ENCODE measurements around the gene CHN2.

Gene CHN2

DNA sequence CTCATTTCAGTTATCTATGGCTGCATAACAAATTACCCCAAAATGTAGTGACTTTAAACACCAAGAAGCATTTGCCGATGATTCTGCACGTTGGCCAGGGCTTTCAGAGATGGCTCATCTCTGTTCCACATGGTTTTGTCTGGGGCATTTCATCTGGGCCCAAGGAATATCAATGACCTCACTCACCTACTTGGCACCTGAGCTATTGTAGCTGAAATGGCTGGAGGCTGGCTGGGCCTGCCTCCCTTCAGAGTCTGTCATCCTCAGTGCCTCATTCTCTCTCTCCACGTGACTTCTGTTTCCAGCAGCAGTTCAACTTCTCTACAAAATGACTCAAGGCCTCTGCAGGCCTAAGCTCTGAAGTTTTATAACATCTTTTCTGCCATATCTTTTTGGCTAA is 249.7 kb downstream of the CHN2 start:
- FAIRE-seq: no peak

DNA sequence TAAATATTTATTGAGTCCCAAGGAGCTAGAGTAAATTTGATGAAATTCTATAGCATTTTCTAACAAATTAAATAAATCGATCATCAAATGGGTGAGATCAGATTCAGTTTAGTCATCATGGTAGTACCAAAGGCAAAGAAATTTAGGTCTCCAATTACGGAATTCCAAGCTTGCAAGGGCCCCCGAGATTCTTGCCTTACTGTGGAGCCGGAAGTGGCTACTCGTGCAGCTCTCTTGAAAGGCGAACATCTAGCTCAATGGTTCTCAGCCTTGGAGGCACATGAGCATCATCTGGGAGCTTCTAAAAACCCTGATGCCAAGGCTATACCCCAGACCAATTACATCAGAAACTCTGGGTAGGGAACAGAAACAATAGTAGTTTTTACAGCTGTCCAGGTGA is 251.2 kb downstream of the CHN2 start:
- FAIRE-seq: no peak

DNA sequence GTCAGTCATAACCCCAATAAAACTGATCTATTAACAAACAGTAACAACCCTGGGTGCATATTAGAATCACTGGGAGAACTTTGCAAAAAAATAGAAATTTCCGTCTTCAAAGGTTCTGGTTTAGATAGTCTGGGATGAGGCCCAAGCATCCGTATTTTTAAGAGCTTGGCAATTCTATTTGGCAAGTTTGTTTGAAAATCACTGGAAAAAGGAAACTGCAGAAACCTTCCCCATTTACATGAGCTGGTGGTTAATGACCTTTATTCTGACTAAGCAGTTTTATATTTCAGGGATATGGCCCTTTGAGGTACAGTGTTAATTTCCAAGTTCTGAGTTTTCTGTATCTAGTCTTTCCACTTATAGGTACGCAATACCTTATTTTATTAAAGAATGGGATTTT is 253.3 kb downstream of the CHN2 start:
- no peak for FAIRE-seq

DNA sequence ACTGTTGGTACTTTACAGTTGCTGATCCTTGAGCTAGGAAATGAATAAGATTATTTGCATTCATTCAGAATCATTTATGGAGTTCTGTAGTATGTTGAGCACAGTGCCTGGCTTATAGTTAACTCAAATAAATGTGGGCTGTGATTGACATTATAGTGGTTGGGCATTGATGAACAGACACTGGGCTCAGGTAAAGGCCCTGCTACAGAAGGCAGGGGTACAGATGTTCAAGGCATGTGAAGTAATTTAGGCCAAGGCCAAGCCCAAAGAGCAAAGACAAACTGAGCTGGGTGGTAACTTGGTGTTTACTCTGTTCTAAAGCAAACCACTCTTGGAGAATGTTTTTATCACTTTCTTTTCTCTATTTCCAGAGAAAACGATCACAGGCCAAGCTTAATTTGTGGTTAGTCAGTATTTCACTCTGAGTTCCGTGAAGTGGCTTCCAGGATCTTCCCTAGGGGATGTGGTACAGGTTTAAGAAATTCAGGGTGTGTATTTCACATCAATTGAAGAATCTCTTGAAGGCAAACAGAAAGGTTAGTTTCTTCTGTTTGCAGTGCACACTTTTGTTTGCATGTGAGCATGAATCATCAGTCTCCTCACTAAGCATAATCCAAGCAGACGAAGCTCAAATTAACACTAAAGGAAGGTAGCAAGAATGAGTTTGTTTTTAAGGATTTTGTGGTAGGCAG is 255.1 kb downstream of the CHN2 start:
- no peak for FAIRE-seq

DNA sequence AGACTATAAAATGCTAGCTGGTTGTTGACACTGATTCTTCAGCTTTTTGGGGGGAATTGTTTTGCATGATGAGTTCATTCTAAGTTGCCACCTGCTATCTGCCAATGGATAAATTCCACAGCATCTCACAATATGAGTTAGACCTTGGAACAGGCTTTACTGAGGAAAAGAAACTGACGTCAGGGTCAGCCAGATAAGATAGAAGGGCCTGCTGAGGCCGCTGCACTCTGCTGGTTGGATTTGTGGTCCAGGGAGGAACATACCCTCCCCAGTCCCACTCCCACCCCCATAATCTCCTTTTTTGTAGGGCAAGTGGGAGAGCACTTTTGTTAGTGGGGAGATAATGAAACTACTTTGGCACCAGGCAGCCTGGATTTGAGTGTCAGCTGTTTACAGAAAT is 258.4 kb downstream of the CHN2 start:
- FAIRE-seq: no peak

DNA sequence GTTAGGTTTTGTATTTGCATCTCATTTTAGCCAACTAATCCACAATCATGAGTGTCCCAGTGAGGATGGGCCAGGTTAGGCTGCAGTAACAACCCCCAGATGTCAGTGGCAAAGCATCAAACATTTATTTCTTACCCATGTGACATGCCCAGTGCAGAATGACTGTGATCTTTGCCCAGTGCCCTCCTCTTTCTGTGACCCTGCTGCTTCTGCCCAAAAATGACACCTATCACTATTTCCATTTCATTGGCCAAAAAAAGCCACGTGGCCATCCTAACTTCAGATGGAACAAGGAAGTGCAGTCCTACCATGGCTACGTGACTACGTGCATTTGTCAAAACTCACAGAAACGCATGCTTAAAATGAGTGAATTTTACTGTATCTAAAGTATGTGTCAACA is 259.9 kb downstream of the CHN2 start:
- FAIRE-seq: no peak

DNA sequence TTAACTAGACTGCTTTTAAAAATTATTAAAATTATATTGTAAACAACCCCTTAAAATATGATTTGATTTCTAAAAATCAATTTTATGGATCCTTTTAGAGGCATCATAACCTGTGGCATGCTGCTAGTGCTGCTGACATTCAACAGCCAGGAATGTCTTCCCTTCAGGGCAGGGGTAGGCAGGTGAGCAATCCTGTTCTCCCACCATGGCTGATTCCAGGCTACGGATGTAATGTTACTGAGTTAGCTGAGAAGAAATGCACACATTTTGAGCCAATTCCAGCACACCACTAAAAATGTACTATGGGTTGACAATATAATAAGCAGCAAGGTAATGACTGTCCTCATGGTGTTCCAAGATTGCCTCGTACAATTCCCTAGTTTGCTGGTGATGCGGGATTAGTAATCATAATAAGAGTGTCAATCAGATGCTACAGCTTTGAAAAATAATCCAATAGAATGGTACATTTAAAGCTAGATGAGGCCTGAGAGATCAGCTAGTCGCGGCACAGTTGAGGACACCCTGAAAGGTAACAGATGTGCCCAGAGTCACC is 260.4 kb downstream of the CHN2 start:
- no peak for FAIRE-seq

DNA sequence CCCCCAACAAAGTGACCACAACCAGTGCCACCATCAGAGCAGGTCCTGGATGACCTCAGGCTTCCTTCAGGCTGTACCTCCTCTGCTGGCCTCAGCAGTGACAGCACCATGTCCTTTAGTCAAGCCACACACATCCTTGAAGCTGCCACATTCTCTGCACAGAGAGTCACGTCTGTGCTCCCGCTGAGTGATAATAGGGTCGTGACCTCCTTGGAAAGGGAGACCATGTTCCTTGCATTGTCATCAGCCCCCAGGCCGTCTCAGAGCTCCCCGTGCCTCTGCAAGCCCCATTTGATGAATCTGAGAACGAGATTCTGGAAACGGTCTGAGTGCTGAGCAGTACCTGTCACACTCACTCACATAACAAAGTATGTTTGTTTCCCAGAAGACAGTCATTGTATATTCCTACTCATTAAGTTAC is 262.6 kb downstream of the CHN2 start:
- FAIRE-seq: no peak

DNA sequence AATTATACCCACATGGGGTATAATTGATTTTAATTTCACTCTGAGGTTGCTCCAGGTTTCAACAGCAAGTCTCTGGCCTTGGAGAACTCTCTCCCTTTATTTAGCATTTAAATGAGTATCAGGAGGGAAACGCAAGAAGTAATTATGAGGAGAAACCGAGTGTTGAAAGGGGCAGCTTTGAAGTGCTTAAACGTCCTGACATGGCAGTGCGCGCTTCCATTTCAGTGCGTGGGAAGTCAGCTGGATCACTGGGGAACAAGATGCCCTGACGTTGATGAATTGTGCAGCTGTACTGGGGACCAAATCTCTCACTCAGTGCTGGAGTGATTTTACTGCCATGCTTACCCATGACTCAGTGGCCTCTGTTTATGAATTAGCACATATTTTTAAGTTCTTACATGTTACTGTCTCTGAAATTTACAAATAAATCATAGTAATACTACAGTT is 263.0 kb downstream of the CHN2 start:
- FAIRE-seq: no peak

DNA sequence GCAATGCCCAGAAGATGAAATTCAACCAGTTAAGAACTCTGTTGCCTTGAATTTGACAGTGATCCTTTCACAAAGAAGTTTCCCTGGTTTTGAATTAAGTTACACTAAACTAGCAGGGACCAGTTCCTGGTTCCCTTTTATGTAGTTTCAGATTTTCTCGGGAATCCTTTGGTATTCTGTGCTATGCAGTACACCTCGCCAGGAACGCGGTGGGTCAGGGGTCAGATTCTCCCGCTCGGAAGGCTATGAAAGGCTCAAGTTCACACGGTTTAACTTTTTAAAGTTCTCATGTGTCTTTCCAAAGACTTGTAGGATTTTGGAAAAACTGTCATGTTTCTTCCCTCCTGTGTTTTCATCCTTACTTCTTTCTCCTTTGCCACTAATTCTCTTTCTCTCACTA is 264.4 kb downstream of the CHN2 start:
- FAIRE-seq: no peak

DNA sequence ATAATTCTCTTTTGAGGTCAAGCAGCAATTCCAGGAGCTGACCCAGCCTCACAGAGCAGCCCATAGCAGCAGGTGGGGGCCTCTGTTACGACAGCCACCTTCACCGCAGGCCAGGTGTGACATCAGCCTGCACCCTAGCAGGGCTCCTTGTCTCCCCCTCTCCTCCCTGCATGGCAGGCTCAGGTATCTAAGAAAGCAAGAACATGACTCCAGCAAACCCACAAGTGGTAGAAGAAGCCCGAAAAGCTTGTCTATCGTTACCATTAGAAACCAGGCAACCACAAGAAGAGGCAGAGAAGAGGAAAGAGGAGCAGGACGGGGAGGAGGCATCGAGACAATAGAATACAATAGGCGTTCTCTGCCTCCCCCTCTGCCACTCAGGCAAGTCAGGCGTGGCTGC is 265.0 kb downstream of the CHN2 start:
- FAIRE-seq: no peak

DNA sequence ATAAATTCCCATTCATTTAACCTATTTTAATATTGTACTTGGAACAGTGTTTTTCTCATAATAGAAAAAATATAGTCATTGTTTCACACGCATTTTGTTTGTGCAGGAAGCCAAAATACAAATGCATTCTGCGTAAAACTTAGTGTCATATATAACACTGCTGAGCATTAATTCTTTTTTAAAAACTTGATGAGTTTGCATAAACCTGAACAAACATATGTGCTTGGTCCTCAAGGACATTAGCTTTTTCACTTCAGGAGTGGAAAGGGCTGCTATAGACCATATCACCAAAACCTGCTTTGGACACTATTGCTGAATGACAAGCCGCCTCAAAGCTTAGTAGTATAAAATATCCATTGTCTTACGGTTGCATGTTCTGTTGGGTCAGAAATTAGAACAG is 267.4 kb downstream of the CHN2 start:
- FAIRE-seq: no peak

DNA sequence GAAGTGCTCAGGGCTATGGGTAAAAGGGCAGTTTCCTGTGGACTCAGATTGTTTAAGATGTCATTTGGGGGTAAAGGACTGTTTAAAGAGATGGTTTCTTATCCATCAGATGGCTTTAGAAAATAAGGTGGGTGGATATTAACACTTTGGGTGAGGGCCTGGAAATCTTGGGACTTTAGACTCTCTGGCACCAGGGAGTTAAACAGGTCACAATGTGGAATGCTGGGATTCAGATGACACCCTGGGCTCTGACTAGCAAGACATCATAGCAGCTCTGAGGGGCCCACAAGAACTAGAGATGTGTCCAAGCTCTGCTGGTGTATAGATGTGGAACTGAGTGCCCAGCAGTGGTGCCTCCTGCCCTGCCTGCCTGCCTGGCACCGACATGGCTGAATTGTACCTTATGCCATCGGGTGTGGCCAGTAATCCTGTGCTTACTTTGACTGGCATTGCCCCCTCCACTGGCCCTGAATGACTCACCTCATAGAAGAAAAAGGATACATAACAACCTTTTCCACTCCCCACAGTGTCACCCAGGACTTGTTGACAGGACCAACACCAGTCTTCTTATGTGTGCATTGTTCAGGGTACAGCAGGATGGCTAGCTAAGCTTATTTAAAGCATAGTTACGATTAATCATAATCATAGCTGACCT is 269.1 kb downstream of the CHN2 start:
- FAIRE-seq: no peak

DNA sequence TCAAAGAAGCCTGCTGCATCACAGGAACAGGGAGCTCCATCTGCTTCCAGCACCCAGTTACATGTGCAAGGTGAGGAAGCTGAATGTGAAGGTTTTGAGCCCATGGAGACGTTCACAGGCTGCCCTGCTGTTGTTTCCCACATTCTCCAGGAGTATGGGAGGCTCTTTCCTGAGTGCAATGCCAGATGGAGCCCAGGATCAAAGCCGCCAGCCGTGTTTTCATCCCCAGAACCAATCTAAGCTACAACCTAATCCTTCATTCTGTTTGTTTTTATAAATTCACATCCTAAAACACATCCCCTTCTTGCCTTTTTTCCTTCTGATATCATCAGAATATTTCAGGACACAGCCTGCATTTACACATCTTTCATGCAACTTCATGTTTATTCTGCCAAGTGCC is 270.2 kb downstream of the CHN2 start:
- no peak for FAIRE-seq

DNA sequence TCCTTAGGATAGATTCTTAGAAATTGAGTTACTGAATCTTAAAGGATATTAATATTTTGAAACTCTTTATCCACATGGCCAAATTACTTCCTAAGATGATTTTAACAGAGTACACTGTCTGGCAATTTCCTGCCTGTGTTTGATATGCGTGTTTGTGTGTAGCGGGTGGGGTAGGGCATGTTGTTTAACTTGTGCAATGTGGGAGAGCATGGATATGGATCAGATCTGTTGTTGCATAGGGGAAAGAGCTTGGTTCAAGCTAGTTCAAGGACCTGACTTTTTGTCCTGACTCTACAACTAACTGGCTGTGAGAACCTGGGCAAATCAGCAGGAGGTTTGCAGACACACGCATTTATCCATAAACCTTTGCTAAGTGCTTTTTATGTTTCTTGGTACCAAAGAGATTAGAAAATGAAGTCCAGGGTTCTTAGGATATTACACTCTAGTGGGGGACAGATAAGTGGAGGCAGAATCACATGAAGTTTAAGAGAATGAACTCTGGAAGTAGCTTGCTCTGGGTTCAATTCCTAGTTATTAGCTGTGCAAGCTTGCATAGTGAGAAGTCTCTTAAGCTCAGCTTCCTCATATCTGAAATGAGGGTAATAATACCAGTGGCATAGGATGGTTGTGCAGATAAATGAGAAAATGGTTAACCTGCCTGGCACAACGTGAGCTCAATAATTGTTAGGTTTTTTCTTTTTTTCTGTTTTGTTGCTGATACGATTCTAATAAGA is 272.8 kb downstream of the CHN2 start:
- FAIRE-seq: no peak

DNA sequence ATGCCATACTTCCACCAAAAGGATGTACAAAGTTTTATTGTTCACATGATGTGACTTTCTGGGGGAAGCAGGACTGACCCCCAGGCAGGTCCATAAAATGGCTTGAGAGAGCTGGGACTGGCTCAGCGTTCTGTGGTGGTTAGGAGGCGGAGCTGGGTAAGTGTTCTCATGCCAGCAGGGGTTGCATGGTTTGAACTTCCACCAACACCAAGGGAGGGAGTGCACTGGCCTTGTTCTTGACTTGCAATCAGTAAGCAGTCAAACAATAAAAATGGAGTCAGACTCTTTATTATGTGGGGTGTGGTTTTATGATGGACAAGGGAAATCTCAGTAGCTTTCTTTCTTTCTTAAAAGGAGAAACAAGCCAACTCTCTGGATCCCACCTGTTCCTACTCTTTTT is 273.6 kb downstream of the CHN2 start:
- no peak for FAIRE-seq

DNA sequence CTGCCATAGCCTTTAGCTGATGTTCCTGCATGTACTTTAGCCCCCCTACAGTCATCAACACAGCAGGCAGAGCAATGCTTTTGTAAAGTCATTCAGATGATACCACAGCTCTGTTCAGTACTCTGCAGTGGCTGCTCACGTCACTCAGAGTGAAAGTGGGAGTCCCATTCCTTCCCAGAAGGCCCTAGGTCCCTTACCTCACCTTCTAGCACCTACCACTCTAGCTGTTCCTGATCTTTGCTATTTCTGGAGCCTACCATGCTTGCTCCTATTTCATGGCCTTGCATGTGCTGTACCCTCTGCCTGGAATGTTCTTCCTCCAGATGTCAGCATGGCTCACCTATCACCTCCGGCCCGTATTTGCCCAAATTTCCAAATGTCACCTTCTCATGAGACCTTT is 274.7 kb downstream of the CHN2 start:
- FAIRE-seq: no peak

DNA sequence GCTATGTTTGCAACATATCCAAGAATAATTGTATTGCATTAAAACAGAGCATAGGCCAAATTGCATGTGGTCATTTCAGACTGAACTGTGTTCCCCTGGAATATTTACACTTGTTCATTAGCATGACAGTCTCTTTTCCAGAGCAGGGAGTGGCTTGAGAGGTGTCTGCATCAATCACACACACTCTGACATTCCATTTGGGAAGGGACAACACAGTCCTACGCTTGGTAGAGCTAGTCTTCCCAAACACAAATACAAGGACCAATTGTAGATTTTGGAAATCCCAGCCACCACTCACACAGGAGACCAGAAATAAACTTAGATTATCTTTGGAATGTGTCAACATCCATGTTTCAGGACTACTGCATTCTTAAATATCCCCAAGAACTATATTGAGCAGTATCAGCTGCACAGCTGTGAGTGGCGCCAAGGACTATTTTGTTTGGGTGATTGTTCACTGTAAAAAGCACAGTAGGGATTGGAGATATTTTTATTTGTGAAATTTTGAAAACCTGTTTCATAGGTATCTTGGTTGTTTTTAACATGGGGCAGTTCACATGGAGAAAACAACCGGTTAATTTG is 275.5 kb downstream of the CHN2 start:
- no peak for FAIRE-seq

DNA sequence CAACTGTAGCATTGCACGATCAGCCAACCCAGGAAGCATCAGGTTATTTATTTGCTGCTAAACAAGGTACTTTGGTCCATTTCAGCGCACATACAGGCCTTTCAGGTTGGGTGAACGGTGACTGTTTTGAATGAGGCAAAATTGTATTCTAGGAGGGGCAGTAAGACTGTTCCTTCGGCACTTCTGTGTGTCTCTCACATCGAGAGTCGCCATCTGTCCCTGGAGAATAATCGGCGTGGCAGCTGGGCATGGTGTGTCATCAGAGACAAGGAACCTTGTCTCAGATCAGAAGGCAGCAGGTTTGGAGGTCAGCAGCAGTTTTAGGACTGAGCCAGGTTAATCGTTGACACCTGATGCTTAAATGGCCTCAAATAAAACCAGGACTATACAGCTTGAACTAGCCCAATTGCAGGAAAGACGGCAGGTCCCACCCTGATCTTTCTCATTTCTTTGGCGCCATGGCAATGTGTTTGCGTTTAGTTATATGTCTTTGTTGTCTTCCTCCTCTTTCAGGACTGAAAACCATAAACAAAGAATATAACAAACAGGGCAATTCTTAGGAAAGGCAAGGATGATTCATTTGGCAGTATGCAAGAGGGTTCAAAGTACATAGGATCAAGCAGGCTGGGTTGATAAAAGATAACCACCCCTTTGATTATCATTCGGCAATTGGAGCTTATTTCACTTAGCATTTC is 277.0 kb downstream of the CHN2 start:
- FAIRE-seq: peak; percentile 74

DNA sequence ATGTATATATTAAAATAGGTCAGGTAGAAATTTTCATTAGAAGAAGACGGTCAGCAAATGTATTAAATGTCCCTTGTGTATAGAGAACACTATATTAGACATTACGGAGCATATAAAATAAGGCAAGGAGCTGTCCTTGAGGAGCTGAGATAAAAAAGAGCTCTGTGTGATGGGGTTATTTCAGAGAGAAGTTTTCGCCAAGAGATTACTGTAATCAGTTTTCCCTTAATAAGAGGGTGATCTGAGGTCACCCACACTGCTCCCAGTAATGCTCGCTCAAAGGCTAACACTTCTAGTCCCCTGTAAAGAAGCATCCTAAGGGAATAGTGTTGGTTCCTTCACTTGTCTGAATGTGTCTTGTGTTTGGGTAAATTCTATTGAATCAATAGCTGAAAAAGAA is 282.3 kb downstream of the CHN2 start:
- no peak for FAIRE-seq

DNA sequence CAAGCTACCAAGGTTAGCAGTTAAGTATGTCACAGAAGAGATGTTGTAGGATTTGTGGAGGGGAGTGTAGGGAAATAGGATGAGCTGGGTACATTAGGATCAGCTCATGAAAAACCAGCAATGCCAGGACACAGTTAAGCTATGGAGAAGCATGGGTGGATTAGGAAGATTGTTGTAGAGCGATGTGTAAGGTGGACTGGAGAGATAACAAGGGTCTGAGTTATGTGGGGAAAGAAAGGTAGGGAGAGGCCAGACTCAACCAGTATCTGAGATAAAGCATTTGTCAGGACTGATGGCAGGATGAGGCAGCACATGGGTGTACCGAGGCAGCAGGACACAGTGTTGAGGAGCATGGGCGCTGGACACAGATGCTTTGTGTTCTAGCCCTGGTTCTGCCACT is 283.7 kb downstream of the CHN2 start:
- no peak for FAIRE-seq

DNA sequence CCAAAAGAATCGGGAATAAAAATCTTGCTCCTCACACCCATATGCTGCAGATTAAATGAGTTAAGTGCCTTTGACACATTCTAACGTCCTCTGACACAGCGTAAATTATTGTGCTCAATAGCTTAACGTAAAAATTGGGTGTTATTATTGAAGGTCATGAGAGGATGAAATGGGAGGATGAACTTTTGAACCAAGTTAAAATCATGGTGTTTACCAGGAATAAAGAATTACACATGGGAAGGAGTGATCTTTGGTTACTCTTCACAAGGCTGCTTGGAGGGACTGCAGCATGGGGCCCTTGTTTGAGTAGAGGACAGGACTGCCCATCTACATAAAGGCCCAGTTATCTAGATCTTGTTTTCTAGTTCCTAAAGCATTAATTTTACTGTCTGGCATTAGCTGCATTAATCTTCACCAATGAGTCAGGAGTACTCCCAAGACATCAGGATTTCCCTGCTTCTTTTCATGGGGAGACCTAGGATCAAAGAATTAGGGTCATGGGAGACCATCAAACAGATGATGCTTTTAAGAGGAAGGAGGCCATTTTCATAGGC is 284.2 kb downstream of the CHN2 start:
- FAIRE-seq: no peak
